GM12874 (cell line): ENCODE data around the gene ITGB5.

Experiments
- TF ChIP-seq, protein P1 (sequence below): IDR thresholded peaks from 2 replicates; pipeline ENCODE4 v1.5.1; 2011; ENCODE audit warnings: low read depth, mild to moderate bottlenecking, control low read depth, low read length, moderate library complexity; ENCODE audit not compliant: insufficient read depth

Gene ITGB5

DNA sequence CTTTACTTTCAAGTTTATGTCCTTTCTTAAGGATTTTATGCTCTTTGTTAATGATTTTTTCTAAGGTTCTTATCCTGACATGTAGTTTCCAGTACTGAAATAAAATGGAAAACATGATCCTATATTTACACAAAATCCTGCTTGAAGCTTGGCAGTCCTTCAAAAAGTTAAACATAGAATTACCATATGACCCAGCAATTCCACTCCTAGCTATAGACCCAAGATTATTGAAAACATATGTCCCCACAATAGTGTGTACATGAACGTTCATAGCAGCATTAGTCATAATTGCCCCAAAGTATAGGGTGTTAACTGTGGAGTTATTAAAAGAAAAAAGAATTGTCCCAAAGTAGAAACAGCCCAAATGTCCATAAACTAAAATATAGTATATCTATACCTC is 33.2 kb downstream of the ITGB5 start:
- TF ChIP-seq, protein P1, sequence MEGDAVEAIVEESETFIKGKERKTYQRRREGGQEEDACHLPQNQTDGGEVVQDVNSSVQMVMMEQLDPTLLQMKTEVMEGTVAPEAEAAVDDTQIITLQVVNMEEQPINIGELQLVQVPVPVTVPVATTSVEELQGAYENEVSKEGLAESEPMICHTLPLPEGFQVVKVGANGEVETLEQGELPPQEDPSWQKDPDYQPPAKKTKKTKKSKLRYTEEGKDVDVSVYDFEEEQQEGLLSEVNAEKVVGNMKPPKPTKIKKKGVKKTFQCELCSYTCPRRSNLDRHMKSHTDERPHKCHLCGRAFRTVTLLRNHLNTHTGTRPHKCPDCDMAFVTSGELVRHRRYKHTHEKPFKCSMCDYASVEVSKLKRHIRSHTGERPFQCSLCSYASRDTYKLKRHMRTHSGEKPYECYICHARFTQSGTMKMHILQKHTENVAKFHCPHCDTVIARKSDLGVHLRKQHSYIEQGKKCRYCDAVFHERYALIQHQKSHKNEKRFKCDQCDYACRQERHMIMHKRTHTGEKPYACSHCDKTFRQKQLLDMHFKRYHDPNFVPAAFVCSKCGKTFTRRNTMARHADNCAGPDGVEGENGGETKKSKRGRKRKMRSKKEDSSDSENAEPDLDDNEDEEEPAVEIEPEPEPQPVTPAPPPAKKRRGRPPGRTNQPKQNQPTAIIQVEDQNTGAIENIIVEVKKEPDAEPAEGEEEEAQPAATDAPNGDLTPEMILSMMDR: no peak

DNA sequence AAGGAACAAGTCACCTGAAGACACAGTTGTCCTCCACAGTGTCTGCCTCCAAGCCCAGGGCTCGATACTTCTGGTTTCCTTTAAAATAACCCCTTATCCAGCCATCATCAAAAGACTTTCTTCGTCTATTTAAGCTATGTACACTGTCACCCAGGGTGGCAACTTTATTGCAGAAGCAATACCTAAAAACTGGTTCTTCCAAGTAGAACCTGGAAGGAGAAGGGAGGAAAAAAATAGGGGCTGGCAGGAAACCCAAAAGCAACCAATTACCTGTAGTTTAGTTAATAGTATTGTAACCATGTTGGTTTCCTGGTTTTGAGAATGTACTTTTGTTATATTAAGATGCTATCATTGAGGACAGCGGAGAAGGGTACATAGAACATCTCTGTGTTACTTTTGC is 33.7 kb downstream of the ITGB5 start:
- TF ChIP-seq, protein P1: no peak

DNA sequence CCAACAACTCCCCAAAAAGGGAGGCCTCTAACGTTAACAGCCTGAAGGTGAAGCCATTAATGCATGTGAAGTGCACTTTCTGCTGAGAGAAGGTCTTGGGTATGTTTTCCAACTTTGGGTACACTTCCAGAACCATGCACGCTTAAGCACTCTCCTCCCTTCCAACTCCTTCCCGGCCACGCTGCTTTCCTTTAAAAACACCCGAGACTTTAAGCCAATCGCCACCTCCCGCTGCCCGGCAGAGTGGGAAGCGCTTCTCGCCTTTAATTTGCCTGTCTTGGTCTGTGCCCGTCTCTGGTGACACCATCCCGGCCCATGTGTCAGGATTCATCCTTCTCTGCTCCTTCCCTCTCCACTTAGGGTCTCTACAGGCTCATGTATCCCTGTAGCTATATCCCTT is 35.3 kb downstream of the ITGB5 start:
- TF ChIP-seq, protein P1: no peak

DNA sequence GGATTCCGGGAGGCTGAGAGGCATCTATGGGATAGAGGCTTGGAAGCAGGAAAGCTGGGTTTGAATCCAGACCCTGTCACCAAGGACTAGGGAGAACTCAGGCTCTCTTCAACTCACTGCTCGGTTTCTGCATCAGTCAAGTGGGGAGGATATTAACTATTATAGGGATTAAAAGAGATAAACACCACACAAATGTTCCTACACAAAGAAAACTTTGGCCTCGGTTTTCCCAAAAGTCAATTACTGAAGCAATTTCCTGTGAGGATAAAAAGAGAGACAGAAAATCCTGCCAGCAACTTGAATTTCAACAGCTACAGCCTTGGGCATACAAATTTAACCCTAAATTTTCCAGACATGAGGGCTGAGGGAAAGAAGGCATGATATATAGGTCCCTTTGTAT is 36.0 kb downstream of the ITGB5 start:
- TF ChIP-seq, protein P1: no peak

DNA sequence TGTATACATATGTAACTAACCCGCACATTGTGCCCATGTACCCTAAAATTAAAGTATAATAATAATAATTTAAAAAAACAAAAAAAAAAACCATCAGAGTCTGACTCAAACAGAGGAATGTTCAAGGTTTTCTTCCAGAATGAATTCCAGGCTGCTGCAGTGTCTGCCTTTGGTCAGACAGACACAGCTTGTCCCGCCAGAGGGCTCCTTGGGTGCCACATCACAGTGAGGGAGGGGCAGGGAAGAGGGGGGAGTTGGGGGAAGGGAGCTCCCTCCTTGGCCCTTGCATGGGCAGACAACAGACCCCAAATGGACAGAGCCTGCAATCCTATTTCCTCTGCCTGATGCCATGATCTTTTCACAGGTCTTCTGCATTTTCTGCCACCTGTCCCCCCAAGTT is 36.5 kb downstream of the ITGB5 start:
- TF ChIP-seq, protein P1: no peak

DNA sequence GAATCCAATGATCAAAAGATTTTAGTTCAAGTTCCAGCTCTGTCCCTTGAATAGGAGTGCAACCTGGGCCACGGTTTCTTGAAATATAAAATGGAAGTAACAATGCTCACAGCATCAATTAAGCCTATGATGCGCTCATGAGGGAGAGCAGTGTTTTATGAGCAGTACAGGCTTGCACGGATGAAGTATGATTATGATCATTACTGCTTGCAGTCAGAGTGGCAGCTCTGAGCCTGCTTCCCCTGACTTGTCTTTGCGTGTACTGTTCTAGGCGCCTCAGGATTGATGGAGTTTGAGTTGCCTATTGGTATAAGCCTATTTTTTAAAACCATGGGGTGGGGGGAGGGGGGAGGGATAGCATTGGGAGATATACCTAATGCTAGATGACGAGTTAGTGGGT is 37.0 kb downstream of the ITGB5 start:
- TF ChIP-seq, protein P1: no peak

DNA sequence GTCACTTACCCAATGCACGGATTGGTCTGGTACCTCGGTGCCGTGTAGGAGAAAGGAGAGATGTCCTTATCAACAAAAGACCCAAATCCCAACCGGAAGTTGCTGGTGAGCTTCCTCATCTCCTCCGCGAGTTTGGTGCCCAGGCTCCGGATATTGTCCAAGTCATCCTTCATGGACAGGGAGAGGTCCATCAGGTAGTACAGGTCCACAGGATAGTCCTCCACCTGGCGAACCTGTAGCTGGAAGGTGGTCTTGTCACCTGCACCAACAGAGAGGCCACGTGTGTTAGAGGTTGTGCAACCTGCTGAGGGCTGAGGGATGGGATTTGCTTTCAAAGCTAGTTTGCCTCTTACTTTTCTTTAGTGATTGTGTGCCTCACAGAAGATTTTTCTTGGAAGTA is 38.9 kb downstream of the ITGB5 start:
- TF ChIP-seq, protein P1: no peak

DNA sequence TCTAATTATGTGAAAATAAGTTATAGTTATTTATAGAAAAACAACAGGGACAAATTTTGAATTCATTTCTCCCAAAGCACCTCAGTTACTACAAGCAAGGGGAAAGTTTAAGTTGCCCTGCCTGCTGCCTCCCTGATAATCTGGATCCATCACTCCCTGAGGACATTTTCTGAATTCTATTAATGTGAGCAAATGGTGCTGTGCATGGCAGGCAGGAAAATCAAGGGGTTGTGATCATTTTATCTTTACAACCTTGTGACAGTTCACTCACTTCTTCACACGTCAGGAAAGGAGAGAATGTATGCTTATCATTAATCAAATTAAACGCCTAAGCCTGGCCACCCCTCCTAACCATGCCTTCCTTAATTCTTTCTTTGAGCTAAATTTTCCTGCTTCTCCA is 39.3 kb downstream of the ITGB5 start:
- TF ChIP-seq, protein P1: no peak
